ENCODE measurements around the gene SPSB4. TPM values are rescaled to one million over a fixed set of nuclear protein-coding genes. Genes with fewer than 3 reads are reported as not detected.

Gene SPSB4
- total and polyA plus RNA-seq, 9 of the 15 experiments (the other 6 are each of a cell fraction or from before 2014, with no cell fraction given) = not detected

GRCh38 chr3:141184430-141184829 is 133.3 kb downstream of the SPSB4 start:
- TF ChIP-seq CCAR2 (IDR thresholded peaks at IDR 0.05; ENCODE audit: low read depth, low read length) (no peak), NRF1 (conservative IDR thresholded peaks at IDR 0.05 in 1 of 2, IDR thresholded peaks at IDR 0.05 in 1 of 2) (no peak), SMARCA5 (IDR thresholded peaks at IDR 0.05) (no peak), U2AF2 (optimal IDR thresholded peaks at IDR 0.05; ENCODE audit: low read depth, low read length) (no peak), FOXK2 (conservative IDR thresholded peaks at IDR 0.05 in 1 of 2, IDR thresholded peaks at IDR 0.05 in 1 of 2; ENCODE audit: low read depth in 2 of 2) (no peak)
- TF ChIP-seq, protein P1, sequence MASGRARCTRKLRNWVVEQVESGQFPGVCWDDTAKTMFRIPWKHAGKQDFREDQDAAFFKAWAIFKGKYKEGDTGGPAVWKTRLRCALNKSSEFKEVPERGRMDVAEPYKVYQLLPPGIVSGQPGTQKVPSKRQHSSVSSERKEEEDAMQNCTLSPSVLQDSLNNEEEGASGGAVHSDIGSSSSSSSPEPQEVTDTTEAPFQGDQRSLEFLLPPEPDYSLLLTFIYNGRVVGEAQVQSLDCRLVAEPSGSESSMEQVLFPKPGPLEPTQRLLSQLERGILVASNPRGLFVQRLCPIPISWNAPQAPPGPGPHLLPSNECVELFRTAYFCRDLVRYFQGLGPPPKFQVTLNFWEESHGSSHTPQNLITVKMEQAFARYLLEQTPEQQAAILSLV (tag; IDR thresholded peaks at IDR 0.05) = no peak
- H3K27me3 ChIP-seq (ENCODE audit: control insufficient read depth in 2 of 2, insufficient read depth in 2 of 2, low read length in 2 of 2) = peaks cover 14 to 35% of the 10 kb centered on the region in 2 experiments; a peak in 4 of 5 replicates

More at GRCh38 chr3:141184430-141184829, 133.3 kb downstream of the SPSB4 start:
- Histone ChIP-seq H3K4me3 (no peak overlapping the region), H3K4me1 (replicated peaks in 1 of 2; ENCODE audit: control insufficient read depth in 2 of 2, insufficient read depth in 2 of 2, low read length in 2 of 2) (no peaks in the 10 kb centered on the region), H3K4me2 (ENCODE audit: insufficient read depth, low read length) (no peak overlapping the region), H3K79me2 (ENCODE audit: control insufficient read depth, insufficient read depth, low read length) (no peaks in the 10 kb centered on the region), H3K9me3 (replicated peaks; ENCODE audit: control insufficient read depth, insufficient read depth, low read depth, low read length) (no peaks in the 10 kb centered on the region), H4K20me1 (replicated peaks; ENCODE audit: control insufficient read depth, insufficient read depth, low read length) (no peaks in the 10 kb centered on the region), H3K36me3 (ENCODE audit: control insufficient read depth, insufficient read depth, low read length) (no peaks in the 10 kb centered on the region), H3K9ac (ENCODE audit: insufficient read depth in 1 of 2, low read depth in 2 of 2, low read length in 2 of 2) (no peak overlapping the region), H3K9me1 (ENCODE audit: control insufficient read depth, insufficient read depth, low read length) (no peaks in the 10 kb centered on the region), H3K27ac (ENCODE audit: extremely low read depth, low read depth, low read length) (no peak overlapping the region), H2AFZ (ENCODE audit: low read depth, low read length) (no peak overlapping the region)
- no TSS peak for BruUV-seq (replicated peaks)
- ChIA-PET CTCF (ENCODE audit: low intra/inter-chr PET ratio) (interaction anchor here (0.9 kb wide), 1 partner anchor 188 kb away, joined by 3 read pairs; no protein-coding TSS in a partner anchor), POLR2A (interaction anchor here (0.7 to 1.7 kb wide), 3 partner anchors 10 to 880 kb away, joined by 4 to 5 read pairs (median 4); no protein-coding TSS in a partner anchor)
- in situ Hi-C loops (cut with MboI) (loop anchor here (25.0 kb wide), 1 partner anchor 172 kb away; no protein-coding TSS in a partner anchor), intact Hi-C loops (cut with micrococcal nuclease) (no loop called here)
- FAIRE-seq = no peak
- WGBS (ENCODE audit: insufficient coverage, low coverage, missing lambda C conversion rate) = 0% methylated on average over 4 of the region's 4 CpGs
- no peak for DNase-seq (ENCODE audit: extremely low read depth in 1 of 4, low spot score in 3 of 4)
- no peak for ATAC-seq
